Astrocyte (in vitro differentiated cells and primary cell): ENCODE data around the gene ANKRD40CL. TPM values are rescaled to one million over a fixed set of nuclear protein-coding genes. Genes with fewer than 3 reads are reported as not detected.

ENCODE experiments used
- DNase-seq: peaks from one replicate; pipeline ENCODE4 v3.0.0-alpha.2; 2010; ENCODE audit warnings: low read depth
- FAIRE-seq: peaks from 2 replicates; lab custom pipeline; 2011; peaks lifted over from hg19 to GRCh38; lab: Jason Lieb, UNC
- H2AFZ ChIP-seq: 2 replicates; pipeline ENCODE4 v1.6.0; 2012; ENCODE audit warnings: low read depth, low read length, inconsistent platforms
- H3K27ac ChIP-seq: 2 replicates; pipeline ENCODE4 v1.5.1; 2011; ENCODE audit warnings: low read depth, low read length, inconsistent platforms
- H3K27me3 ChIP-seq: 2 replicates; pipeline ENCODE4 v1.6.0; 2011; ENCODE audit warnings: low read length, inconsistent platforms; ENCODE audit not compliant: insufficient read depth
- H3K36me3 ChIP-seq: 2 replicates; pipeline ENCODE4 v1.5.1; 2011; ENCODE audit warnings: low read length, inconsistent platforms; ENCODE audit not compliant: insufficient read depth
- H3K4me1 ChIP-seq: 2 replicates; pipeline ENCODE4 v1.5.1; 2011; ENCODE audit warnings: low read length, inconsistent platforms; ENCODE audit not compliant: insufficient read depth
- H3K4me2 ChIP-seq: 2 replicates; pipeline ENCODE4 v1.6.0; 2012; ENCODE audit warnings: low read length, inconsistent platforms
- H3K4me3 ChIP-seq: 2 replicates; pipeline ENCODE4 v1.5.1; 2011; ENCODE audit warnings: low read depth, mild to moderate bottlenecking, low read length, inconsistent platforms; ENCODE audit not compliant: insufficient read depth
- H3K79me2 ChIP-seq: 2 replicates; pipeline ENCODE4 v1.6.0; 2012; ENCODE audit warnings: mild to moderate bottlenecking, low read length, inconsistent platforms; ENCODE audit not compliant: insufficient read depth
- H3K9ac ChIP-seq: 2 replicates; pipeline ENCODE4 v1.6.0; 2012; ENCODE audit warnings: mild to moderate bottlenecking, low read length, inconsistent platforms
- H3K9me3 ChIP-seq: 2 replicates; pipeline ENCODE4 v1.5.1; 2012; ENCODE audit warnings: low read depth, mild to moderate bottlenecking, low read length, inconsistent platforms; ENCODE audit not compliant: insufficient read depth
- H4K20me1 ChIP-seq: 2 replicates; pipeline ENCODE4 v1.6.0; 2012; ENCODE audit warnings: low read length, inconsistent platforms; ENCODE audit not compliant: insufficient read depth
- H3K27ac Mint-ChIP-seq: one replicate; pipeline ENCODE4 v1.8.0; 2021; ENCODE audit warnings: mild to moderate bottlenecking, mixed read lengths; ENCODE audit not compliant: unreplicated experiment
- H3K27me3 Mint-ChIP-seq: one replicate; pipeline ENCODE4 v1.8.0; 2021; ENCODE audit warnings: low read depth, mixed read lengths; ENCODE audit not compliant: unreplicated experiment
- H3K36me3 Mint-ChIP-seq: one replicate; pipeline ENCODE4 v1.8.0; 2021; ENCODE audit warnings: low read depth, mixed read lengths; ENCODE audit not compliant: unreplicated experiment
- H3K4me1 Mint-ChIP-seq: one replicate; pipeline ENCODE4 v1.8.0; 2021; ENCODE audit warnings: low read depth, mixed read lengths; ENCODE audit not compliant: unreplicated experiment
- H3K4me3 Mint-ChIP-seq: one replicate; pipeline ENCODE4 v1.8.0; 2021; ENCODE audit warnings: mild to moderate bottlenecking, moderate library complexity, mixed read lengths; ENCODE audit not compliant: unreplicated experiment
- H3K9me3 Mint-ChIP-seq: one replicate; pipeline ENCODE4 v1.8.0; 2021; ENCODE audit warnings: mild to moderate bottlenecking, mixed read lengths; ENCODE audit not compliant: unreplicated experiment
- CTCF ChIP-seq: IDR thresholded peaks from 2 replicates; pipeline ENCODE4 v1.5.1; 2011; ENCODE audit warnings: low read depth, mild to moderate bottlenecking, inconsistent platforms, low read length, moderate library complexity; ENCODE audit not compliant: insufficient read depth
- EZH2 ChIP-seq: IDR thresholded peaks from 2 replicates; pipeline ENCODE4 v1.6.1; 2012; ENCODE audit warnings: mild to moderate bottlenecking, low read length, inconsistent platforms; ENCODE audit not compliant: insufficient read depth
- total RNA-seq: library from RNA; stranded (reverse); gene quantifications from 2 replicates; pipeline ENCODE4 v1.2.1, GENCODE V29; 2021

Gene ANKRD40CL
- total RNA-seq, 1 donor from 2014 or later, result not detected

GRCh38 chr17:50719144-50719923 is 48.0 kb downstream of the ANKRD40CL start, which contains the start of gene LUC7L3:
Gene LUC7L3, plus strand, starts transcription at chr17:50719603. Its CDS starts 130 bp downstream, at chr17:50719733.
- Mint-ChIP-seq H3K27me3 (no peaks in the 10 kb centered on the region), H3K9me3 (no peaks in the 10 kb centered on the region), H3K36me3 (no peaks in the 10 kb centered on the region), H3K27ac (peak within 1 kb of the TSS; percentile 97), H3K4me3 (peak within 1 kb of the TSS; percentile 86), H3K4me1 (peaks cover 18% of the 10 kb centered on the region)
- peaks cover 50% of the 10 kb centered on the region for H3K79me2 ChIP-seq
- TF ChIP-seq EZH2, result no peak
- TF ChIP-seq CTCF, result no peak
- no peaks in the 10 kb centered on the region for H3K9me3 ChIP-seq
- peak within 1 kb of the TSS; percentile 99 for H3K27ac ChIP-seq
- H2AFZ ChIP-seq, result peak within 1 kb of the TSS; percentile 94
- H3K9ac ChIP-seq, result peak within 1 kb of the TSS; percentile 98
- H3K27me3 ChIP-seq, result no peaks in the 10 kb centered on the region
- FAIRE-seq, result no peak
- peak within 1 kb of the TSS; percentile 88 for H3K4me2 ChIP-seq
- peak; percentile 83 for DNase-seq
- H4K20me1 ChIP-seq, result peaks cover 46% of the 10 kb centered on the region
- no peaks in the 10 kb centered on the region for H3K36me3 ChIP-seq
- peak within 1 kb of the TSS; percentile 97 for H3K4me3 ChIP-seq
- peaks cover 6% of the 10 kb centered on the region for H3K4me1 ChIP-seq

GRCh38 chr17:50715471-50715870 is 51.8 kb downstream of the ANKRD40CL start:
- Histone ChIP-seq H2AFZ (no peak overlapping the region), H3K27me3 (no peaks in the 10 kb centered on the region), H4K20me1 (peaks cover 8% of the 10 kb centered on the region), H3K9me3 (no peaks in the 10 kb centered on the region), H3K4me3 (no peak overlapping the region), H3K79me2 (peaks cover 11% of the 10 kb centered on the region), H3K36me3 (no peaks in the 10 kb centered on the region), H3K4me2 (no peak overlapping the region), H3K9ac (no peak overlapping the region), H3K27ac (no peak overlapping the region), H3K4me1 (no peaks in the 10 kb centered on the region)
- TF ChIP-seq CTCF (no peak), EZH2 (no peak)
- Mint-ChIP-seq H3K9me3 (no peaks in the 10 kb centered on the region), H3K36me3 (no peaks in the 10 kb centered on the region), H3K27ac (no peak overlapping the region), H3K4me3 (no peak overlapping the region), H3K4me1 (peaks cover 2% of the 10 kb centered on the region), H3K27me3 (peaks cover 1% of the 10 kb centered on the region)
- DNase-seq (peak; percentile 66), FAIRE-seq (no peak)

- H3K27me3 Mint-ChIP-seq, result peaks cover 1% of the 10 kb centered on the region
- H3K4me1 Mint-ChIP-seq, result peaks cover 17% of the 10 kb centered on the region
- H3K4me1 ChIP-seq, result peaks cover 13% of the 10 kb centered on the region
- no peak overlapping the region for H3K4me2 ChIP-seq
- no peaks in the 10 kb centered on the region for H3K9me3 Mint-ChIP-seq
- DNase-seq (no peak), FAIRE-seq (no peak)
- no peaks in the 10 kb centered on the region for H3K36me3 Mint-ChIP-seq
- TF ChIP-seq EZH2 (no peak), CTCF (no peak)
- H2AFZ ChIP-seq, result no peak overlapping the region
- H3K27ac ChIP-seq, result no peak overlapping the region
- H4K20me1 ChIP-seq, result no peaks in the 10 kb centered on the region
- H3K9ac ChIP-seq, result no peak overlapping the region
- no peaks in the 10 kb centered on the region for H3K36me3 ChIP-seq
- no peaks in the 10 kb centered on the region for H3K9me3 ChIP-seq
- no peak overlapping the region for H3K4me3 ChIP-seq
- no peak overlapping the region for H3K27ac Mint-ChIP-seq
- H3K4me3 Mint-ChIP-seq, result no peak overlapping the region
- H3K79me2 ChIP-seq, result peaks cover 10% of the 10 kb centered on the region
- no peaks in the 10 kb centered on the region for H3K27me3 ChIP-seq
Measured at GRCh38 chr17:50712641-50713040, 54.7 kb downstream of the ANKRD40CL start.
